T47D (cell line): ENCODE results near the gene HIBADH.

Source experiments
- DNase-seq, 2 experiments: peaks; one replicate each; pipeline versions ENCODE4 v3.0.0 to v3.0.0-alpha.2; 2011 to 2012; ENCODE audit warnings: low read depth in 1 of 2, low spot score in 1 of 2
- JUND ChIP-seq: IDR thresholded peaks from 2 replicates; pipeline ENCODE4 v1.6.1; 2012; ENCODE audit warnings: low read depth
- in situ Hi-C: cut with HindIII; loops from 2 replicates; pipeline ENCODE4 v1.10.0; 2016; ENCODE audit warnings: low sequenced_read_pairs, low pct_unique_long_range_greater_than_20kb

HIBADH gene

GRCh38 chr7:27567266-27567665 is 95.4 kb downstream of the HIBADH start:
- TF ChIP-seq JUND, result no peak
- no peak for DNase-seq
- in situ Hi-C loops, result no loop called here

- in situ Hi-C loops, result no loop called here
- DNase-seq, result no peak
These were observed 97.7 kb downstream of the HIBADH start for GRCh38 chr7:27564881-27565482.

DNA sequence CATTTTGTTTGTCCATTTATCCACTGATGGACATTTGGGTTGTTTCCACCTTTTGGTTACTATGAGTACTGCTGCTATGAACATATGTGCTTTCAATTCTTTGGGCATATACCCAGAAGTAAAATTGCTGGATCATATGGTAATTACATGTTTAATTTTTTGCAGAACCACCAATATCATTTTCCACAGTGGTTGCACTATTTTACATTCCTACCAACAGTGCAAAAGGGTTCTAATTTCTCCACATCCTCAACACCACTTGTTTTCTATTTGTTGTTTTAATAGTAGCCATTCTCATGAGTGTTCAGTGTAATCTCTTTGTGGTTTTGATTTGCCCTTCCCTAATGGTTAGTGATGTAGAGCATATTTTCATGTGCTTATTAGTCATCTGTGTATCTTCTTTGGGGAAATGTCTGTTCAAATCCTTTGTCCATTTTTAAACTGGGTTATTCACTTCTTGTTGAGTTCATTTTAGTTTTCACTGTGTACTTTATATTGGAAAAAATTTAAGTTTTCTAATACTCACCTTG is 101.9 kb downstream of the HIBADH start:
- in situ Hi-C loops, result no loop called here
- no peak for DNase-seq
- no peak for TF ChIP-seq JUND

More at GRCh38 chr7:27564881-27565482, 97.7 kb downstream of the HIBADH start:
- TF ChIP-seq JUND, result no peak

GRCh38 chr7:27555670-27556069 is 107.0 kb downstream of the HIBADH start:
- in situ Hi-C loops, result no loop called here
- no peak for DNase-seq
- no peak for TF ChIP-seq JUND

- DNase-seq, result no peak
- in situ Hi-C loops, result no loop called here
- TF ChIP-seq JUND, result no peak
These were observed 107.9 kb downstream of the HIBADH start for GRCh38 chr7:27554826-27555225.

DNA sequence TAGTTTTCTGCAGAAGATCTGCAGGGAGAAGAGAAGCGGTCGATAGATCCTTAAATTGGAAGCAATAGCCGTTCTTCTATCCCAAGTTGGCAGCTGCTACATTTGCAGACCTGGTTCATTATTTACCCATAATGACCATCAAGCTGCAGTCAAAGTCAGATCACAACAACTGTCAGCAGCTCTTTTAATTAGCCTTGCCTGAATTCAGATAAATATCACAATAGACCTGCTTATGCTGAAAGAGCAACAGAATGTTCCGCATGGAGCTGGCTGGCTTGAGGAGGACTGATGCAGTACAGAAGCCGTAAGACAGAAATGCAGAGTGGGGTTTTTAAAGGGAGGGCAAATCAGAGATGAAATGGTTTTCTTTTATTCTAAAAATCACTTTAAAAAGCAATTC is 109.4 kb downstream of the HIBADH start:
- TF ChIP-seq JUND, result no peak
- no peak for DNase-seq
- in situ Hi-C loops, result no loop called here

DNA sequence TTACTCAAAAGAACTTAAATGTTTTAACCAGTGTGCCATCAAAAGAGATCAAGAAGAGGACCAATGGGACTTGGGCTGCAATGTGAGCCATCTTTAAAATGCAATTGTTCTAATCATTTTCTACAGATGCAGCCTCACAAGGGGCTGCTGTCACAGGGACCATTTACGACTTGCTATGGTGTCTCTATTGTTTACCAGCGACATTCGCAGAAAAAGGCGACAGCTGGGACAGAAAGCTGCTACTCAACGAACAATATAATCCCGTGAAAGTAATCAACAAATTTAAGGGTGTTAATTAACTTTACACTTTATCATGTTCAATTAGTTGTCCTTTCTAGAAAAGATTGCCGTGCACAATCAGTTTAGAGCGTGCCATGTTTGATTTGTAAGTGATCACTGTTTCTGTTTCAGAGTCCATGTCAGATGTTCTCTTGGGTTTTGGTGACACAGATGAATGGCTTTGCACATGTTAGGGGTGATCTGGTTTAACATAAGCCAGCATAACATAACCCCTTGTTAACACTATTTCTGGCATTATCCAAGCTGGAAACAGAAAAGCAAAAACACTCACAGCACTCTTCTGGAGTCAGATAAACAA is 110.8 kb downstream of the HIBADH start:
- no peak for TF ChIP-seq JUND
- no peak for DNase-seq
- in situ Hi-C loops, result no loop called here

GRCh38 chr7:27549606-27550005 is 113.1 kb downstream of the HIBADH start:
- no peak for TF ChIP-seq JUND
- in situ Hi-C loops, result no loop called here
- DNase-seq, result no peak

DNA sequence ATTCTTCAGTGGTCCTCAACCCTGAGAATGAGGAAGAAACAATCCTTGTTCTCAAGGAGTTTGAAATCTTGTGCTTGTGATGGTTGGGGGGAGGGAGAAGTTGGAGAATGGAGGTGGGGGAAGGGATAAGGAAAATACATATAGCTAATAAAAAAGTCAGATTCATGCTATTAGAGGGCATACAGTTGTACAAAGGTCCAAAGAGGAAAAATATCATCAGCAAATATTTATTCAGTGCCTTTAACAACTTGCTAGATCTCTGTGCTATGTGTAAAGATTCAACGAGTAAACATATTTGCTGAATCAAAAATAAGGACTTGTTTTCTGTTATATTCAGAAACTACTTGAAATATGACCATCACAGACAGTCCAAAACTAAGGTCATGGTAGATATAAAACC is 114.4 kb downstream of the HIBADH start:
- TF ChIP-seq JUND, result no peak
- DNase-seq, result no peak

GRCh38 chr7:27547401-27547800 is 115.3 kb downstream of the HIBADH start:
- TF ChIP-seq JUND, result no peak
- no peak for DNase-seq

More for the DNA sequence above, 114.4 kb downstream of the HIBADH start:
- in situ Hi-C loops, result no loop called here

DNA sequence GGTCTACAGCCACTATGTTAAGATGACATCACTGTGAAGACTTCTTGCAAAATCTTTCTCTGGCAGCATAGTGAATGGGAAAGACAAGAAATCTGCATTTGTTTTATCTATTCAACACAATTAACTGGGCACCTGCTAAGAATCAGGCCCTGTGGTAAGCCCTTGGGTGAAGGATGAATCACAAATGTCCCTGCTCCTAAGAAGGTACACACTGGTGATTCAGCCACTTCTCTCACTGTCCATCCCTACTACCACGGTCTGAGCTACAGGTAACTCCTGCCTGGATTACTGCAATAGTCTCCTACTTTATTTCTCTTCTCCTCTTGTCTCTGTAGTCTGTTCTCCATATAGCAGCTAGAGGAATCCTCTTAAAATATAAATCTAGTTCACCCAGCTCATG is 116.1 kb downstream of the HIBADH start:
- in situ Hi-C loops, result no loop called here
- TF ChIP-seq JUND, result no peak
- no peak for DNase-seq

More at GRCh38 chr7:27547401-27547800, 115.3 kb downstream of the HIBADH start:
- in situ Hi-C loops, result no loop called here

- DNase-seq, result no peak
- in situ Hi-C loops, result no loop called here
- TF ChIP-seq JUND, result no peak
These were observed 126.9 kb downstream of the HIBADH start for GRCh38 chr7:27535795-27536194.

DNA sequence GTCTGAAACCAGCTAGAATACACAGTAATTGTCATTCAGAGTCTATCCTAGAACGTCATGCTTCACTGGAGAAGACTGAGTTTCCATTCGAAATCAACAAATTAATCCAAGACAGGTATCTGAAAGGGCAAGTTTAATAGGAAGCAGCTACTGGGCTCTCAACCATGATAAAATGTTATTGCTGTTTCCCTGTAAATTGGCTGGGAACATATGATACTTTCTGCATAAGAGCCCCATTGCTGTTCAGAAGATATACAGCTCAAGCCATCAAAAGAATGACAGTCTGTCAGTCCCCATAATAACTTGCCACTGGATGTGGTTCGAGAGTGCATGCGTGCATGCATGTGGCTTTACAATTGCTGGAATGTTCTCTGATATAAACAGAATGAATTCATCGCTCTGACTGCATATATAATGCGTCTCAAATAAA is 129.0 kb downstream of the HIBADH start:
- DNase-seq, result no peak
- TF ChIP-seq JUND, result no peak
- in situ Hi-C loops, result no loop called here
